Uterus (tissue), 4 donors: ENCODE measurements around the gene SMOC1. TPM values are rescaled to one million over a fixed set of nuclear protein-coding genes. Genes with fewer than 3 reads are reported as not detected.

Source experiments
- DNase-seq, 2 donors: peaks; one replicate each; pipeline ENCODE4 v3.0.0-alpha.2; 2019 to 2020
- H3K27ac ChIP-seq, 2 donors: fragments of 200-600 bp; sonication (generic); 1 replicate in 1 of 2; 2 replicates in 1 of 2; pipeline ENCODE4 v1.5.1; 2016 to 2018
- H3K27me3 ChIP-seq, 2 donors: fragments of 200-600 bp; sonication (generic); one replicate each; pipeline ENCODE4 v1.5.1; 2018 to 2019; ENCODE audit warnings: control low read depth in 1 of 2
- H3K36me3 ChIP-seq, 2 donors: fragments of 200-600 bp; sonication (generic); one replicate each; pipeline ENCODE4 v1.5.1; 2019; ENCODE audit warnings: control low read depth in 1 of 2
- H3K4me1 ChIP-seq, 2 donors: fragments of 200-600 bp; sonication (generic); one replicate each; pipeline ENCODE4 v1.5.1; 2018 to 2019; ENCODE audit warnings: control low read depth in 1 of 2
- H3K4me3 ChIP-seq, 2 donors: fragments of 200-600 bp; sonication (generic); 1 replicate in 1 of 2; 2 replicates in 1 of 2; pipeline ENCODE4 v1.5.1; 2018 to 2019; ENCODE audit warnings: mild to moderate bottlenecking in 1 of 2
- H3K9me3 ChIP-seq, 2 donors: fragments of 200-600 bp; sonication (generic); one replicate each; pipeline ENCODE4 v1.5.1; 2019; ENCODE audit warnings: control low read depth in 1 of 2
- POLR2A ChIP-seq, 2 donors: fragments of 450-650 bp; IDR thresholded peaks; one replicate each; pipeline ENCODE4 v1.6.1; 2016; ENCODE audit warnings: antibody characterized with exemption in 2 of 2, mild to moderate bottlenecking in 1 of 2, moderate library complexity in 1 of 2
- intact Hi-C: fragments of 100-400 bp; cut with DNase I; formaldehyde crosslinking; loops from one replicate; pipeline ENCODE4 v1.15.1; 2023; ENCODE audit warnings: low total_unique reads
- total RNA-seq, 4 donors: library from RNA; depleted of rRNA in 3 of 4; stranded (reverse); fragments of >200 nt in 3 of 4; gene quantifications; one replicate each; pipeline versions ENCODE4 v1.1.0 to v1.2.4, GENCODE V29; 2014 to 2023
- TF ChIP-seq, protein P1 (sequence below), 4 experiments: fragments of 200-600 bp in 2 of 4; fragments of 450-650 bp in 2 of 4; sonication (generic) in 2 of 4; IDR thresholded peaks; one replicate each; pipeline ENCODE4 v1.5.1; 2016 to 2019; ENCODE audit warnings: antibody characterized with exemption in 4 of 4, mild to moderate bottlenecking in 2 of 4, moderate library complexity in 1 of 4
- donor health status: DM: yes; HTN: yes; CAD: no.

Gene SMOC1
- total RNA-seq, 4 donors from 2014 or later, result 0.59 to 2.1 (median 2.0) TPM; not detected in 1

DNA sequence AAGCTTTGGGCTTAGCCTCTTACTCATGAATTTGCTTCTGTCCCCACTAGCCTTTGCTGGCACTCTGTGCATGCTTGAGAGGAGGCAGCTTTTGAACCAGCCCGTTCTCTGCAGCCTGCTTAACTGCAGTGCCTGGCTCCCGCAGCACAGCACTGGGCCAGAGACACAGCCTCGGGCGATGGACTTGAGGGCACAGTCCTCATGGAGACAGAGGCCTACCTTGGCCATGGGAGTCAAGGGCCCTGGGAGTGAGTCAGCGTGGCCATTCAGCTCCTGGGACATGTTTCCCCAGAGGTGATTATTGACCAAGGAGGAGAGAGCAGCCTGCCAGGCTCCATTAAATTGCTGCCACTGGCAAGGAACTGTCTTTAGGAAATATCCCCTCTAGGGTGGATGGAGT is 93.5 kb downstream of the SMOC1 start:
- DNase-seq, result no peak
- H3K27ac ChIP-seq, result no peak overlapping the region
- TF ChIP-seq, protein P1, sequence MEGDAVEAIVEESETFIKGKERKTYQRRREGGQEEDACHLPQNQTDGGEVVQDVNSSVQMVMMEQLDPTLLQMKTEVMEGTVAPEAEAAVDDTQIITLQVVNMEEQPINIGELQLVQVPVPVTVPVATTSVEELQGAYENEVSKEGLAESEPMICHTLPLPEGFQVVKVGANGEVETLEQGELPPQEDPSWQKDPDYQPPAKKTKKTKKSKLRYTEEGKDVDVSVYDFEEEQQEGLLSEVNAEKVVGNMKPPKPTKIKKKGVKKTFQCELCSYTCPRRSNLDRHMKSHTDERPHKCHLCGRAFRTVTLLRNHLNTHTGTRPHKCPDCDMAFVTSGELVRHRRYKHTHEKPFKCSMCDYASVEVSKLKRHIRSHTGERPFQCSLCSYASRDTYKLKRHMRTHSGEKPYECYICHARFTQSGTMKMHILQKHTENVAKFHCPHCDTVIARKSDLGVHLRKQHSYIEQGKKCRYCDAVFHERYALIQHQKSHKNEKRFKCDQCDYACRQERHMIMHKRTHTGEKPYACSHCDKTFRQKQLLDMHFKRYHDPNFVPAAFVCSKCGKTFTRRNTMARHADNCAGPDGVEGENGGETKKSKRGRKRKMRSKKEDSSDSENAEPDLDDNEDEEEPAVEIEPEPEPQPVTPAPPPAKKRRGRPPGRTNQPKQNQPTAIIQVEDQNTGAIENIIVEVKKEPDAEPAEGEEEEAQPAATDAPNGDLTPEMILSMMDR (IDR thresholded peaks at IDR 0.05), result no peak
- no peak for TF ChIP-seq POLR2A (IDR thresholded peaks at IDR 0.05)
- H3K4me3 ChIP-seq, result no peak overlapping the region
- intact Hi-C loops, result no loop called here
- H3K4me1 ChIP-seq, result no peaks in the 10 kb centered on the region
- H3K27me3 ChIP-seq, result no peaks in the 10 kb centered on the region
- no peaks in the 10 kb centered on the region for H3K9me3 ChIP-seq
- no peaks in the 10 kb centered on the region for H3K36me3 ChIP-seq

DNA sequence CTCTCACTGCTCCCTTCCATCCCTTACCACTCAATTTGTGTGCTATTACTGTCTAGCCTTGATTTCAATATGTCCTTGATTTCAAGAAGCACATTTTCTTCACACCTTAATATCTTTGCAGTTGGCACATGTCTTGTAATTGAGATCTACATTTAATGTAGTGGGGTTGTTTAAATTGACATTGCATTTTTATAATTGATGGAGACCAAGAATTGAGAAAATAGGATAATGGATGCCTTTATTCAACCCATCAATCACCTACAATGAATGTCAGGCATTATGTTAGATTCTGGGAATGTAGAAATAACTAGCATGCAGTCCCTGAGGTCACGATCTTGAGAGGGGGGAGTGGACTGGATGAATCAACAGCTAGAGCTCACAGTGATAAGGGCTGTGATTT is 94.6 kb downstream of the SMOC1 start:
- H3K4me1 ChIP-seq, result no peaks in the 10 kb centered on the region
- no peak overlapping the region for H3K4me3 ChIP-seq
- H3K9me3 ChIP-seq, result no peaks in the 10 kb centered on the region
- TF ChIP-seq POLR2A (IDR thresholded peaks at IDR 0.05), result no peak
- TF ChIP-seq, protein P1 (IDR thresholded peaks at IDR 0.05), result no peak
- intact Hi-C loops, result no loop called here
- H3K27me3 ChIP-seq, result no peaks in the 10 kb centered on the region
- no peaks in the 10 kb centered on the region for H3K36me3 ChIP-seq
- no peak for DNase-seq
- no peak overlapping the region for H3K27ac ChIP-seq

DNA sequence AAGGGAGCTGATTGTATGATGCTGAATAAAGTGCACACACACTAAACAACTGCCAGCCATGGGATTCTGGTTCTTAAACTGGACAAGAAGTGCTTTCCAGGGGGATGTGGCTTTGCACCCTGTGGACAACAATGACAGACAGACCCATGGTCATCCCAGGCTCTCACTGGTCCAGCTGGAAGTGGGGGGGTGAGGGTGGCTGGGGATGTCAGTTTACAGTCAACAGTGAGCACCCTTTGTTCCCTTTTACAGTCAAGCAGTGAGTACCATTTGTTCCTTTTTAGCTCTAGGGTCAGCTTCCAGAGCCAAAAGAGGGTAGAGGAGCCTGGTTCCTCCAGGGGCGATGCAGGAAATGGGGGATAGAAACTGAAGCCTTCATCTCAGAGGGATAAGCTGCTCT is 100.7 kb downstream of the SMOC1 start:
- Histone ChIP-seq H3K9me3 (no peaks in the 10 kb centered on the region), H3K36me3 (no peaks in the 10 kb centered on the region), H3K4me3 (no peak overlapping the region), H3K4me1 (no peaks in the 10 kb centered on the region), H3K27me3 (no peaks in the 10 kb centered on the region), H3K27ac (no peak overlapping the region)
- intact Hi-C loops, result no loop called here
- no peak for DNase-seq
- no peak for TF ChIP-seq POLR2A (IDR thresholded peaks at IDR 0.05)
- TF ChIP-seq, protein P1 (IDR thresholded peaks at IDR 0.05), result no peak

DNA sequence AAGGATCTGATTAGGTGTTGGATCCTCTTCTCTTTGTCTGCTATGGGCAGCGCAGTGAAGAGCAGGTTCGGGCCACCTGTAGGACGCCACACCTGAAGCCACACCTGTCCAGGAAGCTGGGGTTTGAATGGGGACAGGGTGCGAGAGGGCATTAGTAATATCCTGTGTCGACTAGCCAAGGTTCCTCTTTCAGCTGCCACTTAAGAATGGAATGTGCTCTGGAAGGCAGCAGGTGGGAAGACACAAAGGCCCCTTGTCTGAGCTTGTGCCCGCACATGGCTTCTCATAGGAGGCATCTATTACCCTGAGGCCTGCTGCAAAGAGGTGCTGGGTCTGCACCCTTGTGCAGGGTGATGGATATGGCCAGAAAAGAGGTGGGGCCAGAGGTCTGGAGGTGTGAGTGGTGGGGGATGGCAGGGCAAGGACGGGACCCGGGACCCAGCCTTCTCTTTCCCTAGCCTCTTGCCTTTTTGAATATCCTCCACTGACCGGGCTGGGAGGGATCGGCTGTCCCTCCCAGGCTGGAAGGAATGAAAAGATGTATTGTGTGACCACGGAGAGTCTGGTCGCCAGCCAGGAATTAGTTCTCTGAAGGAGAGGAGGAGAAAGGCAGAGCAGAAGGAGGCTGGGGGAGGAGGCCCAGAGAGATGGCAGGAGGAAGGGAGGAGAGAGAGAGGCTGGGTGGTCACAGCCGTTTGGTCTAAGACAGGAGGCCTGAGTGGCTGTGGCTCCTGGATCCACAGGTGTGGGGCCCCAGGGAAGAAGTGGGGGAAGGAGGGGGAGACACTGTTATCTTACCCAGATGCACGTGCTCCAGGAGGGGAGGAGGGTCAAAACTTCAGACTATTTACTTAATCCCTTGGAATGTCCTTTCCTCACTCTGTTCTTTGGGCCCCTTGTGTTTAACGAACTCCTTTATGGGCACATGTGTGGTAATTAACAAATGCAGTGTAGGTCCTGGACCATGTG is 101.5 kb downstream of the SMOC1 start:
- no peak overlapping the region for H3K4me3 ChIP-seq

More for the DNA sequence above, 101.5 kb downstream of the SMOC1 start:
- no peaks in the 10 kb centered on the region for H3K4me1 ChIP-seq
- H3K27me3 ChIP-seq, result no peaks in the 10 kb centered on the region
- intact Hi-C loops, result no loop called here
- DNase-seq, result no peak
- no peaks in the 10 kb centered on the region for H3K9me3 ChIP-seq
- no peak for TF ChIP-seq POLR2A (IDR thresholded peaks at IDR 0.05)
- TF ChIP-seq, protein P1 (IDR thresholded peaks at IDR 0.05), result no peak
- no peak overlapping the region for H3K27ac ChIP-seq
- H3K36me3 ChIP-seq, result no peaks in the 10 kb centered on the region
